Measurements from ENCODE around the gene GPR35.

The GPR35 gene

GRCh38 chr2:240624950-240625621 is at the start of gene GPR35:
TSS of gene GPR35 (plus strand) at chr2:240625480. CDS start at chr2:240629953, 4,473 bp downstream.
- peak; percentile 82 for DNase-seq (ENCODE audit: low read depth)

- DNase-seq (ENCODE audit: low read depth): no peak
Measured at GRCh38 chr2:240576036-240576435, 49.2 kb upstream of the GPR35 start.

DNA sequence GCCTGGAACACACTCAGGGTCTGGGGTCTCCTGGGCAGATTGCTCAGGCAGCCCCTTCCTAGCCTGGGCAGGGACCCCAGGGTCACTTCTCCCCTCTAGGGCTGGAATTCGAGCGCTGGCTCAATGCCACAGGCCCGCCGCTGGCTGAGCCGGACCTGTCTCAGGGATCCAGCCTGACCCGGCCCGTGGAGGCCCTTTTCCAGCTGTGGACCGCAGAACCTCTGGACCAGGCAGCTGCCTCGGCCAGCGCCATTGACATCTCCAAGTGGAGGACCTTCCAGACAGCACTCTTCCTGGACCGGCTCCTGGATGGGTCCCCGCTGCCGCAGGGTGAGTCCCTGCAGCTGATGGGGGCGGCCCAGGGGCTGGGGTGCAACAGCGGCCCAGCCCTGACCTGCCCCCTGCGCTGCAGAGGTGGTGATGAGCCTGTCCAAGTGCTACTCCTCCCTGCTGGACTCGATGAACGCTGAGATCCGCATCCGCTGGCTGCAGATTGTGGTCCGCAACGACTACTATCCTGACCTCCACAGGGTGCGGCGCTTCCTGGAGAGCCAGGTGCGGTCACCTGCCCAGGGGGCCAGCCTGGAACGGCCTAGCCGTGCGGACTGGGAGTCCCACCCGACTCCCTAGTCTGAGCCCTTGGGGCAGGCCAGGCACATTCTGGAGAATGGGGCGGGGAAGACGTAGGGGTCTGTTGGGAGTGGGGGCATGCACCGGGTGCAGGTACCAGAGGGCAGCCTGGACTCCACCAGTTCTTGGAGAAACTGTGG is 48.7 kb upstream of the GPR35 start:
- DNase-seq (ENCODE audit: low read depth): no peak

DNA sequence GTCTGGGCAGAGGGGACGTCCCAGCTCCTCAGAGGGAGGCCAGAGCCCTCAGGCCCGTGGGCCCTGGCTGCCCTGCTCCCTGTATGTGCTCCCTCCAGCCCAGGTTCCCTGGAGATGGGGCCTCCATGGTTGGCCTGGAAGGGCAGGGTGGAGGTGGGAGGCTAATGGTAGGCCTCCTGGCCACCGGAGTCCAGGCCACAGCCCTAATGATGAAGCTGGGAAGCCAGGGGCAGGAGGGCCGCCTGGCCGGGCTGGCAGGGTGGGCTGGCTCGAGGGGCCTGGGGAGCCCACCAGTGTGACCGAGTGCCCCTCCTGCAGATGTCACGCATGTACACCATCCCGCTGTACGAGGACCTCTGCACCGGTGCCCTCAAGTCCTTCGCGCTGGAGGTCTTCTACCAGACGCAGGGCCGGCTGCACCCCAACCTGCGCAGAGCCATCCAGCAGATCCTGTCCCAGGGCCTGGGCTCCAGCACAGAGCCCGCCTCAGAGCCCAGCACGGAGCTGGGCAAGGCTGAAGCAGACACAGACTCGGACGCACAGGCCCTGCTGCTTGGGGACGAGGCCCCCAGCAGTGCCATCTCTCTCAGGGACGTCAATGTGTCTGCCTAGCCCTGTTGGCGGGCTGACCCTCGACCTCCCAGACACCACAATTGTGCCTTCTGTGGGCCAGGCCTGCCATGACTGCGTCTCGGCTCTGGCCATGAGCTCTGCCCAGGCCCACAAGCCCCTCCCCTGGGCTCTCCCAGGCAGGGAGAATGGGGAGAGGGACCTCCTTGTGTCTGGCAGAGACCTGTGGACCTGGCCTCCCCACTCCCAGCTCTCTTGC is 47.8 kb upstream of the GPR35 start:
- no peak for DNase-seq (ENCODE audit: low read depth)

- DNase-seq (ENCODE audit: low read depth): no peak
Measured at GRCh38 chr2:240578110-240578450, 47.2 kb upstream of the GPR35 start.

- DNase-seq (ENCODE audit: low read depth): no peak
Measured at GRCh38 chr2:240578488-240578887, 46.8 kb upstream of the GPR35 start.

- DNase-seq (ENCODE audit: low read depth): no peak
Measured at GRCh38 chr2:240579071-240579762, 46.1 kb upstream of the GPR35 start.

GRCh38 chr2:240579771-240580614 is 45.3 kb upstream of the GPR35 start:
- DNase-seq (ENCODE audit: low read depth): no peak

GRCh38 chr2:240581811-240582210 is 43.5 kb upstream of the GPR35 start:
- DNase-seq (ENCODE audit: low read depth): no peak

- no peak for DNase-seq (ENCODE audit: low read depth)
Measured at GRCh38 chr2:240582781-240583180, 42.5 kb upstream of the GPR35 start.

DNA sequence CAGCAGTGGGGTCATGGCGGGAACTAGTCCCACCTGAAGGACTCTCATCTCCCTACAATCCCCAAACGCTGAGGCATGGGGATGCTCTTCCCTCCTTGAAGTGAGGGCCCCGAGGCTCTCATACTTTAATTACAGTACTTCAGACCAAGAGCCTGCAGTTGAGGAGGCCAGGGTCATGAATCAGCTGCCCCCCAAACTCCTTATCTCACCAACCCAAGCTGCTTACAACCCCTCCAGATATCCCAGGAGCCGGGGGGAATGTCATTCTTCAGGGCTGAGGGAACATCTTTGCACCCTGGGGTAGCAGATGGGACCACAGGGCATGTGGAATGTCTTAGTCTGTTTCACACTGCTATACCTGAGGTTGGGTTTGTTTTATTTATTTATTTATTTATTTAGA is 41.5 kb upstream of the GPR35 start:
- DNase-seq (ENCODE audit: low read depth): no peak

DNA sequence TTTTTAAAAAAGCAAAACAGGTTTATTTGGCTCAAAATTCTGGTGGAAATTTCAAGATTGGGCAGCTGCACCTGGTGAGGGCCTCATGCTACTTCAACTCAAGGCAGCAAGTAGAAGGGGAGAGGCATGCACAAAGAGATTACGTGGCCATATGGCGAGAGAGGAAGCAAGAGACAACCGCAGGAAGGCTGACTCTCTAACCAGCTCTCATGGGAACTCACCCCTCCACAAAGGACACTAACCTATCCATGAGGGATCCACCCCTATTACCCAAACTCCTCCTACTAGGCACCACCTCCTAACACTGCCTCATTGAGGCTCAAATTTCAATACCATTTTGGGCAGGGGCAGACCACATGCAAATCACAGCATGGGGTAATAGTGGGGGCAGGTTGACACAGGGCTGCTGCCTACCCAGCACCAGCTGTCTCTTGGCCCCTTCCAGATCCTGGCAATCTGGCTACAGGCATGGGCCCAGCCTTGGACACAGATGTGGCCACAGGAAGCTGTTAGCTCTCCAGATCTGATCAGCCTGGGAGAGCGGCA is 40.7 kb upstream of the GPR35 start:
- no peak for DNase-seq (ENCODE audit: low read depth)

GRCh38 chr2:240585101-240585500 is 40.2 kb upstream of the GPR35 start:
- DNase-seq (ENCODE audit: low read depth): no peak

DNA sequence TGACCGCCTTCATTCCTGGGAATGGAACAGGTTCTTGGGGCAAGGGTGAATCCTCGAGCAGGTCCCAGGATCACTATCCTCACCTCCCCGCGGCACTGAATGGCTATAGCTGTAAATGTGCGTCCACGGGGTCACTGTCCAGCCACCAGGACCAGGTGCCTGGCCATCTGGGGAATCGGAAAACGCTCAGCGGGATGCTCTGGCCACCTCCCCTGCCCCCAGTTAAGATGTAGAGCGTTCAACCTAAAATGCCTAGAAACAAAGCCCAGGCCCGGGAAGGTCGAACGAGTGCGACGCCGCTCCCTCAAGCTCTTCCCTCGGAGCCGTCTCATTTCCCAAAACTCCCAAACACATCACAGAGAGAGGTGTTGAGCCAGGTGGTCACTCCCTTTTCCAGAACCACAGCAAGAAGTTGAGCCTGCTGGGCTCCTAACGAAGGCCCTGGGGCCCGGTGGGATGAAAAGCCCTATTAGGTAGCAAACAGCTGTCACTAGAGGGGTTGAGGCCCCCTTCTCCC is 39.5 kb upstream of the GPR35 start:
- no peak for DNase-seq (ENCODE audit: low read depth)

- peak; percentile 81 for DNase-seq (ENCODE audit: low read depth)
Measured at GRCh38 chr2:240586198-240586918, 38.9 kb upstream of the GPR35 start, which contains the start of gene CAPN10. TSS of gene CAPN10 (plus strand) at chr2:240586734. CDS start at chr2:240586912, 178 bp downstream.

DNA sequence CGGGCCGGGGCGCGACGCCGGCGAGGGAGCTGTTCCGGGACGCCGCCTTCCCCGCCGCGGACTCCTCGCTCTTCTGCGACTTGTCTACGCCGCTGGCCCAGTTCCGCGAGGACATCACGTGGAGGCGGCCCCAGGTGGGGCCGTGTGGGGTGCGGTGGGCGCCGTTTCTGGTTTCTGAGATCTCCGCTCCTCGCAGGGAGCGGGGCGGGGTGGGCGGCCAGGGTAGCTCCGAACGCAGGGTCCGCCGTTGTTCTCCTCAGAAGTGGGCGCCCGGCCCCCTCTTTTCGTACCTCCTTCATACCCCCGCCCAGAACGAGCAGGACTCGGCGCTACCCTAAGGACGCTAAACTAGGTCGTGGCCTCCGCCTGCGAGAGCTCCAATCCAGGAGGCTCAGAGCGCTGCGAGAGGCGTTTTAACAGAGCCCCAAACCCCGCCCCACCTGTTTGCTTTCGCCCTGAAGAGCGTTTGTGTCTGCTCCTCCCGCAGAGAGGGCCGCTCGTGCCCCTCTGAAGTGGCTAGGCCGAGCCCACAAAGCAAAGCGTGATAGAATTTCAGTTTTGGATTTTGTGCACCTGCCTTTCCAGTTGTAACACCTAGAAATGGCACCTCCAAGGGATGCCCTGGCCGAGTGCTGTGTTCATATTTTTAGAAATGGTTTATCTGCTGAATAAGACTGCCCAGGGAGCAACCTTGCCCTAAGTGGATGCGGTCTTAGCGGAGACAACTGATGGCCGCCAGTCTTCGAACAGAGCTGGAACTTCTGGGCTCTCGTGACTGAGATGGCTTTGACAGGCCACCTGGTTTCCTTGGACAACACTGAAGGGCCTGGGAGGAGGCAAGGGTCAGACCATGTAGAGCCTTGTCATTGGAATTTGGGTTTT is 38.1 kb upstream of the GPR35 start:
- no peak for DNase-seq (ENCODE audit: low read depth)

DNA sequence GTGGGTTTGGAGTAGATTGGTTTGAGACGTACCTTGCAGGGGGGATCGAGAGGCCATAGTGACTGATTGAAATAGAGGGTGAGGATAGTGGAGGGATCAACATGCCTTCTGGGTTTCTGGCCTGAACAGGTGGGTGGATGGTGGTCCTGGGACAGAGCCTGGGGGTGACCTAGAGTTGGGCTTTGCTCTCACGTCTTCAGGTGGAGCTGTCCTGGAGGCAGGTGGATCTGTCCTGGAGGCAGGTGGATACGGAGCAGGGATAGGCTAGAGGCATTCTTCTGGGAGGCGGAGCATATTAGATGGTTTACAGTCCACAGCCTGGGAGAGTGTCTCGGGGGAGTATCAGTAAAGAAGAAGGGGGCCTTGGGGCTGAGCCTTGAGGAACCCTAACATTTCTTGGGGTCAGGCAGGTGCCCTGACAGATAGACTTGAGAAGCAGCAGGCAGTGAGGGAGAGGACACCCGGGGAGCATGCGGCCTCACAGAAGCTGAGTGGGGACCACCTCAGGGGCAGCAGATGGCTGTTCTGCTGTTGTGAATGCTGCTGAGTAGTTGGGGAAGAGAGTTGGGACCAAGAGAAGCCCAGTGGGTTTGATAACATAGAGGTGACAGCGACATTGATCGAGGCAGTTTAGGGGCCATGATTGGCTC is 37.1 kb upstream of the GPR35 start:
- DNase-seq (ENCODE audit: low read depth): no peak

GRCh38 chr2:240588669-240589068 is 36.6 kb upstream of the GPR35 start:
- no peak for DNase-seq (ENCODE audit: low read depth)
